ENCODE data around the gene CFAP20DC.

- TF ChIP-seq POLR2A (IDR thresholded peaks at IDR 0.05) (no peak), CTCF (IDR thresholded peaks at IDR 0.05) (no peak)
Measured at GRCh38 chr3:58723173-58723572, 326.7 kb downstream of the CFAP20DC start.

All from gastroesophageal sphincter (tissue), 3 donors.